K562 (cell line): ENCODE results near the gene SRL. TPM values are rescaled to one million over a fixed set of nuclear protein-coding genes. Genes with fewer than 3 reads are reported as not detected.

ENCODE experiments used
- ATAC-seq: fragments of 200-7000 bp; cut with Tn5 transposase; 3 replicates; pipeline ENCODE4 v1.9.1; 2020; ENCODE audit warnings: moderate library complexity
- BruUV-seq: library from RNA; stranded (reverse); fragments of 400-500 nt; replicated peaks from 2 replicates; lab custom pipeline; 2021; lab: Mats Ljungman, UMichigan
- CTCF ChIA-PET: fragments of 300-600 bp; formaldehyde crosslinking; extraction: SDS; loops from one replicate; lab custom pipeline; 2021; ENCODE audit warnings: low intra/inter-chr PET ratio; lab: Yijun Ruan, JAX
- POLR2A ChIA-PET: fragments of 300-600, 350-650 bp; sonication (Branson Sonifier 250); formaldehyde crosslinking; extraction: SDS; loops from one replicate; lab custom pipeline; 2021; ENCODE audit warnings: antibody characterized with exemption, inconsistent platforms; lab: Yijun Ruan, JAX
- DNase-seq, 4 experiments: peaks; one replicate each; pipeline versions ENCODE4 v3.0.0 to v3.0.0-alpha.2; 2011 to 2018; ENCODE audit warnings: low spot score in 3 of 4, mixed read lengths in 3 of 4; ENCODE audit errors: extremely low read depth in 1 of 4
- FAIRE-seq: peaks from 2 replicates; lab custom pipeline; 2011; peaks lifted over from hg19 to GRCh38; lab: Jason Lieb, UNC
- H2AFZ ChIP-seq: 2 replicates; pipeline ENCODE4 v1.6.0; 2011; ENCODE audit warnings: low read depth, low read length, control low read depth, inconsistent platforms
- H3K27ac ChIP-seq: fragments of 200-600 bp; 3 replicates; pipeline ENCODE4 v1.8.0; 2011; ENCODE audit warnings: low read depth, mild to moderate bottlenecking, control low read depth, inconsistent platforms, low read length, moderate library complexity, mixed read lengths; ENCODE audit errors: extremely low read depth
- H3K27me3 ChIP-seq, 2 experiments: fragments of 300-600 bp in 1 of 2; 2 replicates in 1 of 2; 3 replicates in 1 of 2; pipeline versions ENCODE4 v1.6.0 to v1.8.0; 2011; ENCODE audit warnings: inconsistent platforms in 2 of 2, low read length in 2 of 2, mild to moderate bottlenecking in 1 of 2, mixed read lengths in 1 of 2, moderate library complexity in 1 of 2; ENCODE audit not compliant: control insufficient read depth in 2 of 2, insufficient read depth in 2 of 2
- H3K36me3 ChIP-seq: fragments of 300-600 bp; 3 replicates; pipeline ENCODE4 v1.8.0; 2011; ENCODE audit warnings: mild to moderate bottlenecking, low read length, inconsistent platforms; ENCODE audit not compliant: control insufficient read depth, insufficient read depth
- H3K4me1 ChIP-seq, 2 experiments: fragments of 200-600 bp in 1 of 2; replicated peaks in 1 of 2; 2 replicates in 1 of 2; 3 replicates in 1 of 2; pipeline versions ENCODE4 v1.5.1 to v1.8.0; 2011; ENCODE audit warnings: inconsistent platforms in 2 of 2, low read length in 2 of 2, mild to moderate bottlenecking in 1 of 2, mixed read lengths in 1 of 2, moderate library complexity in 1 of 2; ENCODE audit not compliant: control insufficient read depth in 2 of 2, insufficient read depth in 2 of 2
- H3K4me2 ChIP-seq: 2 replicates; pipeline ENCODE4 v1.6.1; 2011; ENCODE audit warnings: low read length, control low read depth, inconsistent platforms, mixed read lengths; ENCODE audit not compliant: insufficient read depth
- H3K4me3 ChIP-seq: fragments of 200-600 bp; sonication (generic), shearing (Covaris generic); 2 replicates; pipeline ENCODE4 v1.5.1; 2016; ENCODE audit warnings: control low read depth, inconsistent platforms
- H3K79me2 ChIP-seq: fragments of 200-600 bp; 3 replicates; pipeline ENCODE4 v1.8.0; 2011; ENCODE audit warnings: low read length, inconsistent platforms; ENCODE audit not compliant: control insufficient read depth, insufficient read depth
- H3K9ac ChIP-seq, 2 experiments: 2 replicates each; pipeline versions ENCODE4 v1.6.0 to v1.6.1; 2011; ENCODE audit warnings: low read depth in 2 of 2, low read length in 2 of 2, control low read depth in 1 of 2, inconsistent platforms in 1 of 2, mild to moderate bottlenecking in 1 of 2, mixed read lengths in 1 of 2; ENCODE audit not compliant: insufficient read depth in 1 of 2
- H3K9me1 ChIP-seq: one replicate; pipeline ENCODE4 v1.6.0; 2011; ENCODE audit warnings: inconsistent platforms, mild to moderate bottlenecking, low read length, moderate library complexity; ENCODE audit not compliant: control insufficient read depth, insufficient read depth
- H3K9me3 ChIP-seq: replicated peaks from 2 replicates; pipeline ENCODE4 v1.5.1; 2011; ENCODE audit warnings: low read depth, low read length, inconsistent platforms; ENCODE audit not compliant: control insufficient read depth, insufficient read depth
- H4K20me1 ChIP-seq: replicated peaks from 2 replicates; pipeline ENCODE4 v1.6.1; 2011; ENCODE audit warnings: low read length, inconsistent platforms, mixed read lengths; ENCODE audit not compliant: control insufficient read depth, insufficient read depth
- ATF6 ChIP-seq: sonication (generic); formaldehyde crosslinking; IDR thresholded peaks from 2 replicates; pipeline ENCODE4 v1.4.0; 2020; ENCODE audit warnings: mild to moderate bottlenecking, missing genetic modification reagents
- FOXA3 ChIP-seq, 2 experiments: fragments of 450-650 bp in 1 of 2; sonication (generic) in 1 of 2; formaldehyde crosslinking; IDR thresholded peaks in 1 of 2; conservative IDR thresholded peaks in 1 of 2; 2 replicates each; pipeline versions ENCODE4 v1.4.0 to v1.8.0; 2020 to 2022; ENCODE audit warnings: mild to moderate bottlenecking in 2 of 2, missing genetic modification reagents in 1 of 2
- FOXP1 ChIP-seq: sonication (generic); formaldehyde crosslinking; IDR thresholded peaks from 2 replicates; pipeline ENCODE4 v1.8.0; 2022; ENCODE audit warnings: mild to moderate bottlenecking, missing genetic modification reagents
- KLF1 ChIP-seq: fragments of 450-650 bp; IDR thresholded peaks from 2 replicates; pipeline ENCODE4 v1.6.1; 2016; ENCODE audit warnings: missing genetic modification characterization, missing compliant biosample characterization
- LARP7 ChIP-seq: fragments of 450-650 bp; IDR thresholded peaks from 2 replicates; pipeline ENCODE4 v1.6.1; 2016
- POLR2G ChIP-seq: fragments of 200-400 bp; formaldehyde crosslinking; IDR thresholded peaks from 2 replicates; pipeline ENCODE4 v1.6.1; 2017; ENCODE audit warnings: low read depth, mild to moderate bottlenecking, antibody characterized with exemption, low read length, moderate library complexity
- RBM15 ChIP-seq: fragments of 200-400 bp; formaldehyde crosslinking; IDR thresholded peaks from 2 replicates; pipeline ENCODE4 v1.6.1; 2018; ENCODE audit warnings: mild to moderate bottlenecking, low read length, moderate library complexity; ENCODE audit not compliant: insufficient read depth
- SP2 ChIP-seq: IDR thresholded peaks from 2 replicates; pipeline ENCODE4 v1.6.1; 2011; ENCODE audit warnings: mild to moderate bottlenecking, low read depth, low read length, moderate library complexity; ENCODE audit not compliant: poor library complexity, severe bottlenecking; ENCODE audit errors: extremely low read depth
- SRSF3 ChIP-seq: fragments of 200-400 bp; formaldehyde crosslinking; IDR thresholded peaks from 2 replicates; pipeline ENCODE4 v1.6.1; 2016; ENCODE audit warnings: mild to moderate bottlenecking, low read length, moderate library complexity; ENCODE audit not compliant: insufficient read depth
- SRSF7 ChIP-seq: fragments of 200-400 bp; formaldehyde crosslinking; optimal IDR thresholded peaks from 2 replicates; pipeline ENCODE3; 2017; ENCODE audit warnings: mild to moderate bottlenecking, low read depth, low read length
- USF2 ChIP-seq: sonication (generic); formaldehyde crosslinking; IDR thresholded peaks from 2 replicates; pipeline ENCODE4 v1.5.0; 2020; ENCODE audit warnings: missing genetic modification reagents
- ZNF354B ChIP-seq: fragments of 250-450 bp; sonication (Bioruptor Pico); IDR thresholded peaks from 2 replicates; pipeline ENCODE4 v1.4.0; 2020
- ZNF668 ChIP-seq: fragments of 250-450 bp; sonication (Bioruptor Pico); IDR thresholded peaks from 2 replicates; pipeline ENCODE4 v1.8.0; 2022; ENCODE audit warnings: mild to moderate bottlenecking, inconsistent platforms
- WGBS: fragments of 100-300 bp; shearing (Covaris generic); methylation state at CpG from one replicate; pipeline ENCODE4 v1.1.6; 2016; ENCODE audit warnings: low coverage, mixed read lengths; ENCODE audit not compliant: insufficient coverage; ENCODE audit errors: missing lambda C conversion rate; 5-methylcytosine and 5-hydroxymethylcytosine counted together
- in situ Hi-C: fragments of 300-500 bp; cut with MboI; formaldehyde crosslinking; loops from 4 replicates; pipeline ENCODE4 v1.15.0; 2018; ENCODE audit warnings: inconsistent platforms, mixed read lengths
- intact Hi-C: fragments of 100-400 bp; cut with micrococcal nuclease; formaldehyde crosslinking; loops from 2 replicates; pipeline ENCODE4 v1.14.2; 2022
- polyA plus RNA-seq, 8 experiments: library from polyadenylated mRNA; depleted of rRNA in 4 of 8; stranded (reverse) in 5 of 8; unstranded in 3 of 8; fragments of >200 nt; fragmentation: Nextera tagmentation in 2 of 8; fragmentation: Illumina TruSeq in 1 of 8; extraction: Ambion mirVana in 2 of 8; extraction: Trizol in 1 of 8; gene quantifications; 2 replicates each; pipeline versions ENCODE4 v1.2.1 to v1.2.3, GENCODE V29; 2011 to 2014; ENCODE audit warnings: inconsistent platforms in 1 of 8, missing spikeins in 1 of 8
- total RNA-seq, 7 experiments: library from RNA; depleted of rRNA in 6 of 7; stranded (reverse); fragments of >200 nt in 6 of 7; fragmentation: Illumina TruSeq in 2 of 7; extraction: Trizol in 2 of 7; gene quantifications; 2 replicates each; pipeline versions ENCODE4 v1.2.1 to v1.2.3, GENCODE V29; 2011 to 2021; ENCODE audit warnings: low replicate concordance in 1 of 7
- TF ChIP-seq, protein P1 (sequence below): fragments of 250-450 bp; sonication (Bioruptor Pico); IDR thresholded peaks from 2 replicates; pipeline ENCODE4 v1.5.0; 2021; ENCODE audit warnings: mild to moderate bottlenecking, moderate library complexity

The SRL gene
- total and polyA plus RNA-seq, 9 of the 15 experiments (the other 6 are each of a cell fraction or from before 2014, with no cell fraction given): 0.01 TPM; not detected in 8

DNA sequence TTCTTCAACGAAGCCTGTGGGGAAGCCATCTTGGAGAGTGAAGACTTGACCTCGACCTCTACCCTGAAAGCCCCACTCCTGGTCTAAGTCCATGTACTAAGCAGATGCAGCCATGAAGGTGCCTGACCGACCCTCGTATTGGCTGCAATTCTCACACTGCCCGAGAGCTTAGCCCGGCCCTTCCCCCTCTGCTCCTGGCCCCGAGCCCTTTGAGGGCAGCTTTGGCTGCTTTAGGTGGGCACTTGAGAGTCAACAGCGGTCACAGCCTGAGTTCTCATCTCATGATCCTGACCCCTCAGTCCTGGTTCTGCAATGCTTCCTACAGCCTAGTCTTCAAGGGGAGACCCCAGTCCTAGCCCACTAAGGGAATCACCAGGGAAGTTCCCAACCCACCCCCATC is 35.9 kb downstream of the SRL start:
- ATAC-seq: no peak
- H3K9me1 ChIP-seq: no peaks in the 10 kb centered on the region
- H3K4me3 ChIP-seq: no peak overlapping the region
- peaks cover 12 to 16% of the 10 kb centered on the region in 2 experiments; a peak in 4 of 5 replicates for H3K4me1 ChIP-seq
- no TSS peak for BruUV-seq
- CTCF ChIA-PET: no interaction called here
- H3K27me3 ChIP-seq: peaks cover 13 to 50% of the 10 kb centered on the region in 2 experiments; a peak in 4 of 5 replicates
- FAIRE-seq: no peak
- no peak overlapping the region for H3K9ac ChIP-seq
- H3K36me3 ChIP-seq: no peaks in the 10 kb centered on the region
- intact Hi-C loops (loop anchor here (10.0 kb wide), 1 partner anchor 199 kb away; no protein-coding TSS in a partner anchor), in situ Hi-C loops (loop anchor here (10.0 kb wide), 1 partner anchor 119 kb away; no protein-coding TSS in a partner anchor)
- no peak overlapping the region for H3K27ac ChIP-seq
- no peak overlapping the region for H2AFZ ChIP-seq
- POLR2A ChIA-PET: interaction anchor here (0.6 kb wide), 1 partner anchor 72 kb away, joined by 3 read pairs; no protein-coding TSS in a partner anchor
- H3K4me2 ChIP-seq: no peak overlapping the region
- no peak for DNase-seq
- no peaks in the 10 kb centered on the region; the same call in 1 of the 2 replicates for H4K20me1 ChIP-seq
- 11% methylated on average over 7 of the region's 8 CpGs for WGBS
- TF ChIP-seq FOXA3 (CRISPR knock-in tag; conservative IDR thresholded peaks at IDR 0.05 in 1 of 2, IDR thresholded peaks at IDR 0.05 in 1 of 2): no peak
- TF ChIP-seq POLR2G: no peak
- TF ChIP-seq ZNF354B (CRISPR knock-in tag): no peak
- no peak for TF ChIP-seq KLF1 (tag)
- no peak for TF ChIP-seq USF2 (CRISPR knock-in tag)
- TF ChIP-seq, protein P1, sequence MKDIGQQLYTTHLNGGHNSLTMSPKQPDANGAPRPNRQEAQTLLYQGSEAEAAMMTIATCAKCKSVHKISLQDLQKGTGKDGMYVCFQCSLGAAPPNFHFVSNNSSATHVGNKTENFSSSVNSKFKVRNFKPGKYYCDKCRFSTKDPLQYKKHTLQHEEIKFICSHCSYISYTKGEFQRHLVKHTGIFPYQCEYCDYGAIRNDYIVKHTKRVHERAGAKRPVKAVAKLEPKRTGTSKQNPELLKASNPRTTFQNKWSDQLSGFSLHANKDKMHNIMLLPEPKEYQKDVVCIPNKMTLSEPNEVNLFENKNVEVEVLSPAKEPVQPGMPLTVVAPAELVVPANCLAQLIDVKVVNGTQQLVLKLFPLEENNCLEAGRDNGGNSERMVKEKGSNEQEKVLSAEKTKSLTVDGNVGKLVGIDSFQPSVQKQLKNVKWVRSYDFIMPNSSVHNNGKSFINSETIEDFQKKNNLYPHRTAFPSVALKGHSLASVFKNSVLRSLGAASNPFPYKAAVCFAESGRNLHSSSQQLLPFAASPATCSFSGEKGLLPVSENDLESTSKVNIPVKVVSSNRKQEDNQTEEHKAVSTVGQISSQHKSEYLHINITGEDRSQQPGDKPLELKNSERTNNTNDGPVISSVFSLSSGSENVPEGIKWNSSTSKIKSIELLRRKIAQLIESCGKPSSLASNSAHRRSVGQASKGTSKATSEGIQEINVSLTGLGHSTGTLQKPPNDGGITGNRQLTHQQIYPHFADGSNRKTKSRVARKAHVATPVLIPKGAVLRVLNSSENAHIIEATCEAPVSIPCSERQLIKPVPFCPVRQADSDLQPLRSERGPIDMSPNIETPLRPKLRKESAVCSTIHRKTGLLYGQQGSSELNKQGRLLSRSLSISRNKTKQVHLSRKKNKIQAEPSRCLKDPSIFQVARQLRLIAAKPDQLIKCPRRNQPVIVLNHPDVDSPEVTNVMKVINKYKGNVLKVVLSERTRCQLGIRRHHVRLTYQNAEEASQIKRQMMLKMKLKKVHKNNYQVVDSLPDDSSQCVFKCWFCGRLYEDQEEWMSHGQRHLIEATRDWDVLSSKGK (CRISPR knock-in tag): no peak
- no peak for TF ChIP-seq ZNF668 (CRISPR knock-in tag)
- no peak for TF ChIP-seq FOXP1 (CRISPR knock-in tag)
- TF ChIP-seq LARP7: no peak
- no peak for TF ChIP-seq ATF6 (CRISPR knock-in tag)
- no peak for TF ChIP-seq SP2
- no peak for TF ChIP-seq SRSF3
- TF ChIP-seq SRSF7: no peak
- TF ChIP-seq RBM15: no peak
- TF ChIP-seq, all 486 proteins: peak for 0
- H3K9me3 ChIP-seq: no peaks in the 10 kb centered on the region
- no peaks in the 10 kb centered on the region for H3K79me2 ChIP-seq
